ENCODE data around the gene ADCY9.

DNA sequence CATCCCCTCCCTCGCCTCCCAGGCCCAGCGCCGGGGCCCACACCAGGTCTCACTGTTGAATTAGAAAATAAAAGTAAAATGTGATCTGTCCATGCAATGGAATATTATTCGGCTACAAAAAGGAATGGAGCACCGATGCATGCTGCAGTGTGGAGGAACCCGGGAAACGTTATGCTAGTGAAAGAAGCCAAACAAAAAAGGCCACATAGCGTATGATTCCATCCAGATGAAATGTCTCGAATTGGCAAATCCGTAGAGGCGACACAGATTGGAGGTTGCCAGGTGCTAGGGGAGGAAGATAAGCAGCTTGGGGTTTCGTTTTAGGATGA lies 972 bp upstream of the ADCY9 start:
- TF ChIP-seq, protein P1, sequence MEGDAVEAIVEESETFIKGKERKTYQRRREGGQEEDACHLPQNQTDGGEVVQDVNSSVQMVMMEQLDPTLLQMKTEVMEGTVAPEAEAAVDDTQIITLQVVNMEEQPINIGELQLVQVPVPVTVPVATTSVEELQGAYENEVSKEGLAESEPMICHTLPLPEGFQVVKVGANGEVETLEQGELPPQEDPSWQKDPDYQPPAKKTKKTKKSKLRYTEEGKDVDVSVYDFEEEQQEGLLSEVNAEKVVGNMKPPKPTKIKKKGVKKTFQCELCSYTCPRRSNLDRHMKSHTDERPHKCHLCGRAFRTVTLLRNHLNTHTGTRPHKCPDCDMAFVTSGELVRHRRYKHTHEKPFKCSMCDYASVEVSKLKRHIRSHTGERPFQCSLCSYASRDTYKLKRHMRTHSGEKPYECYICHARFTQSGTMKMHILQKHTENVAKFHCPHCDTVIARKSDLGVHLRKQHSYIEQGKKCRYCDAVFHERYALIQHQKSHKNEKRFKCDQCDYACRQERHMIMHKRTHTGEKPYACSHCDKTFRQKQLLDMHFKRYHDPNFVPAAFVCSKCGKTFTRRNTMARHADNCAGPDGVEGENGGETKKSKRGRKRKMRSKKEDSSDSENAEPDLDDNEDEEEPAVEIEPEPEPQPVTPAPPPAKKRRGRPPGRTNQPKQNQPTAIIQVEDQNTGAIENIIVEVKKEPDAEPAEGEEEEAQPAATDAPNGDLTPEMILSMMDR (IDR thresholded peaks at IDR 0.05; ENCODE audit: insufficient read depth, low read length, poor library complexity, severe bottlenecking), result no peak
- no peak for TF ChIP-seq EZH2phosphoT487 (conservative IDR thresholded peaks at IDR 0.05; ENCODE audit: low read length)

Data from SU-DHL-6 (cell line).